ENCODE data around the gene NUCB1. TPM values are rescaled to one million over a fixed set of nuclear protein-coding genes. Genes with fewer than 3 reads are reported as not detected.
A peak's percentile ranks its signal among the peaks of the same experiment; 100 is the strongest.

NUCB1 gene
- total RNA-seq, 1 experiment from 2014 or later, result 153 TPM

DNA sequence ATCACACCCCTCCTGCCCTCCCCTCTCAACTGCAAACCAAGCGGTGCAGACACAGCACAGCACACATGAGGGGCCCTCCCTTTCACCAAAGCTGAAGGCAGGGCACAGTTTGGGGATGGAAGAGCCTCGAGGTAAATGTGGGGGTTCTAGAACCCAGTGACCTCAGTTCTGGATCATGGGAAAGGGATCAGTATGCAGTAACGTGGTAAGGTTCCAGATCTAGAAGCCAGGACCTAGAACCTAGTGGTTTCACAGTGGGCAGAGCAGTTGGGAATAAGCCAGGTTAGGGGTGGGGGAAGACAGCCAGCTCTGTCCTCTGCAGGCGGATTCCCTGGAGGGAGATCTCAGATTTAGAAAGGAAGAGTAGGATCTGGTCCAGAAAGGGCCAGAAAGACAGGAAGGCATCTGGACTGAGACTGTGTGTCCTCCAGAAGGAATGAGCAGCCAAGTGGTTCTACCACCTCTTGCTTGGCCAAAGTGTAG, 68.1 kb downstream of the NUCB1 start:
- TF ChIP-seq ELF4 (CRISPR knock-in tag; IDR thresholded peaks at IDR 0.05; ENCODE audit: low read depth) (no peak), NR1H2 (CRISPR knock-in tag; IDR thresholded peaks at IDR 0.05) (no peak), ZNF396 (CRISPR knock-in tag; IDR thresholded peaks at IDR 0.05; ENCODE audit: borderline replicate concordance) (no peak), FOXK1 (CRISPR knock-in tag; IDR thresholded peaks at IDR 0.05) (no peak), TEAD1 (CRISPR knock-in tag; IDR thresholded peaks at IDR 0.05) (no peak), JAZF1 (CRISPR knock-in tag; IDR thresholded peaks at IDR 0.05) (no peak), JUN (CRISPR knock-in tag; IDR thresholded peaks at IDR 0.05) (no peak), TCF7 (CRISPR knock-in tag; IDR thresholded peaks at IDR 0.05; ENCODE audit: low read depth) (no peak), NFE2L1 (CRISPR knock-in tag; IDR thresholded peaks at IDR 0.05) (no peak), RORB (CRISPR knock-in tag; IDR thresholded peaks at IDR 0.05) (0 out of 2 replicates have a peak, but pooled peaks have one; percentile 76), ATF1 (CRISPR knock-in tag; IDR thresholded peaks at IDR 0.05) (no peak), EMX1 (CRISPR knock-in tag; IDR thresholded peaks at IDR 0.05) (0 out of 2 replicates have a peak, but pooled peaks have one; percentile 3), ZNF121 (CRISPR knock-in tag; IDR thresholded peaks at IDR 0.05) (no peak), MYBL2 (CRISPR knock-in tag; IDR thresholded peaks at IDR 0.05) (no peak)
- TF ChIP-seq, protein P1, sequence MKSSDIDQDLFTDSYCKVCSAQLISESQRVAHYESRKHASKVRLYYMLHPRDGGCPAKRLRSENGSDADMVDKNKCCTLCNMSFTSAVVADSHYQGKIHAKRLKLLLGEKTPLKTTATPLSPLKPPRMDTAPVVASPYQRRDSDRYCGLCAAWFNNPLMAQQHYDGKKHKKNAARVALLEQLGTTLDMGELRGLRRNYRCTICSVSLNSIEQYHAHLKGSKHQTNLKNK (CRISPR knock-in tag; IDR thresholded peaks at IDR 0.05), result peak; percentile 2; the same call in 1 of the 2 replicates
- TF ChIP-seq, protein P2, sequence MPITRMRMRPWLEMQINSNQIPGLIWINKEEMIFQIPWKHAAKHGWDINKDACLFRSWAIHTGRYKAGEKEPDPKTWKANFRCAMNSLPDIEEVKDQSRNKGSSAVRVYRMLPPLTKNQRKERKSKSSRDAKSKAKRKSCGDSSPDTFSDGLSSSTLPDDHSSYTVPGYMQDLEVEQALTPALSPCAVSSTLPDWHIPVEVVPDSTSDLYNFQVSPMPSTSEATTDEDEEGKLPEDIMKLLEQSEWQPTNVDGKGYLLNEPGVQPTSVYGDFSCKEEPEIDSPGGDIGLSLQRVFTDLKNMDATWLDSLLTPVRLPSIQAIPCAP (CRISPR knock-in tag; IDR thresholded peaks at IDR 0.05), result no peak
- peaks cover 49% of the 10 kb centered on the region for H3K36me3 Mint-ChIP-seq
- H3K4me3 Mint-ChIP-seq, result no peak overlapping the region
- peaks cover 4% of the 10 kb centered on the region for H3K9me3 Mint-ChIP-seq
- ChIA-PET POLR2A (interaction anchor here (1.3 kb wide), 1 partner anchor 25 kb away, joined by 3 read pairs; the partner anchor contains the start of gene RUVBL2), CTCF (interaction anchor here (1.4 to 2.6 kb wide), 3 partner anchors 8 to 33 kb away, joined by 3 to 13 read pairs (median 8); partner anchors contain the start of genes GYS1 and RUVBL2)
- no peak for DNase-seq (ENCODE audit: low spot score)
- H3K27ac Mint-ChIP-seq, result no peak overlapping the region
- H3K4me1 Mint-ChIP-seq, result peaks cover 31% of the 10 kb centered on the region
- ATAC-seq, result no peak
- no peaks in the 10 kb centered on the region for H3K27me3 Mint-ChIP-seq (ENCODE audit: low read depth)

DNA sequence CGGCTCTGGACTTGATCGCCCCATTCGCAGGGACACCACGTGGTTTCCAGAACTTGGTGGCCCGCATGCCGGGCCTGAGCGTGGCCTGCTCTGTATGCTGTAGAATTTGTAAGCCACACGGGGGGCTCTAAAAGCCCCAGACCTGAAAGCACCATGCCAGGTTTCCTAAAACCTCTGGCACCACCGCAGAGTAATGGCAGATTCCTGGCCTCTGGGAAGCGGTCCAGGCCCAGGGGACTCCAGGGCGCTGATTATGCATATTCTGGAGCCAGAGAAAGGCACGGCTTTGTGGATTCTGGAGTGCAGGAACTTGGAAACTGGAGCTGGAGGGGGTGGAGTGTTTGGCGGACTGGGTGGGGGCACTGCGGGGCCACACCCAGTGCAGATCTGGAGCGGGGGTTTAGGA, 68.7 kb downstream of the NUCB1 start:
- TF ChIP-seq RORB (CRISPR knock-in tag; IDR thresholded peaks at IDR 0.05) (no peak), RELA (CRISPR knock-in tag; IDR thresholded peaks at IDR 0.05; ENCODE audit: borderline replicate concordance) (no peak), ZNF232 (CRISPR knock-in tag; IDR thresholded peaks at IDR 0.05) (no peak), GTF2I (CRISPR knock-in tag; conservative IDR thresholded peaks at IDR 0.05) (no peak), NR2C2 (CRISPR knock-in tag; IDR thresholded peaks at IDR 0.05) (no peak), ETV6 (CRISPR knock-in tag; IDR thresholded peaks at IDR 0.05) (no peak), CBFB (CRISPR knock-in tag; IDR thresholded peaks at IDR 0.05; ENCODE audit: low read depth) (no peak), NFATC4 (CRISPR knock-in tag; IDR thresholded peaks at IDR 0.05) (no peak), ZNF121 (CRISPR knock-in tag; IDR thresholded peaks at IDR 0.05) (no peak), PRRX2 (CRISPR knock-in tag; IDR thresholded peaks at IDR 0.05) (no peak), ZNF671 (CRISPR knock-in tag; IDR thresholded peaks at IDR 0.05) (no peak)
- TF ChIP-seq, protein P3, sequence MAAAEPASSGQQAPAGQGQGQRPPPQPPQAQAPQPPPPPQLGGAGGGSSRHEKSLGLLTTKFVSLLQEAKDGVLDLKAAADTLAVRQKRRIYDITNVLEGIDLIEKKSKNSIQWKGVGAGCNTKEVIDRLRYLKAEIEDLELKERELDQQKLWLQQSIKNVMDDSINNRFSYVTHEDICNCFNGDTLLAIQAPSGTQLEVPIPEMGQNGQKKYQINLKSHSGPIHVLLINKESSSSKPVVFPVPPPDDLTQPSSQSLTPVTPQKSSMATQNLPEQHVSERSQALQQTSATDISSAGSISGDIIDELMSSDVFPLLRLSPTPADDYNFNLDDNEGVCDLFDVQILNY (CRISPR knock-in tag; IDR thresholded peaks at IDR 0.05), result no peak
- TF ChIP-seq, protein P4, sequence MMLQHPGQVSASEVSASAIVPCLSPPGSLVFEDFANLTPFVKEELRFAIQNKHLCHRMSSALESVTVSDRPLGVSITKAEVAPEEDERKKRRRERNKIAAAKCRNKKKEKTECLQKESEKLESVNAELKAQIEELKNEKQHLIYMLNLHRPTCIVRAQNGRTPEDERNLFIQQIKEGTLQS (CRISPR knock-in tag; conservative IDR thresholded peaks at IDR 0.05), result no peak
- TF ChIP-seq, protein P5, sequence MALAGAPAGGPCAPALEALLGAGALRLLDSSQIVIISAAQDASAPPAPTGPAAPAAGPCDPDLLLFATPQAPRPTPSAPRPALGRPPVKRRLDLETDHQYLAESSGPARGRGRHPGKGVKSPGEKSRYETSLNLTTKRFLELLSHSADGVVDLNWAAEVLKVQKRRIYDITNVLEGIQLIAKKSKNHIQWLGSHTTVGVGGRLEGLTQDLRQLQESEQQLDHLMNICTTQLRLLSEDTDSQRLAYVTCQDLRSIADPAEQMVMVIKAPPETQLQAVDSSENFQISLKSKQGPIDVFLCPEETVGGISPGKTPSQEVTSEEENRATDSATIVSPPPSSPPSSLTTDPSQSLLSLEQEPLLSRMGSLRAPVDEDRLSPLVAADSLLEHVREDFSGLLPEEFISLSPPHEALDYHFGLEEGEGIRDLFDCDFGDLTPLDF (CRISPR knock-in tag; IDR thresholded peaks at IDR 0.05), result no peak
- TF ChIP-seq, protein P6, sequence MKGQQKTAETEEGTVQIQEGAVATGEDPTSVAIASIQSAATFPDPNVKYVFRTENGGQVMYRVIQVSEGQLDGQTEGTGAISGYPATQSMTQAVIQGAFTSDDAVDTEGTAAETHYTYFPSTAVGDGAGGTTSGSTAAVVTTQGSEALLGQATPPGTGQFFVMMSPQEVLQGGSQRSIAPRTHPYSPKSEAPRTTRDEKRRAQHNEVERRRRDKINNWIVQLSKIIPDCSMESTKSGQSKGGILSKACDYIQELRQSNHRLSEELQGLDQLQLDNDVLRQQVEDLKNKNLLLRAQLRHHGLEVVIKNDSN (CRISPR knock-in tag; IDR thresholded peaks at IDR 0.05), result no peak
- TF ChIP-seq, protein P7, sequence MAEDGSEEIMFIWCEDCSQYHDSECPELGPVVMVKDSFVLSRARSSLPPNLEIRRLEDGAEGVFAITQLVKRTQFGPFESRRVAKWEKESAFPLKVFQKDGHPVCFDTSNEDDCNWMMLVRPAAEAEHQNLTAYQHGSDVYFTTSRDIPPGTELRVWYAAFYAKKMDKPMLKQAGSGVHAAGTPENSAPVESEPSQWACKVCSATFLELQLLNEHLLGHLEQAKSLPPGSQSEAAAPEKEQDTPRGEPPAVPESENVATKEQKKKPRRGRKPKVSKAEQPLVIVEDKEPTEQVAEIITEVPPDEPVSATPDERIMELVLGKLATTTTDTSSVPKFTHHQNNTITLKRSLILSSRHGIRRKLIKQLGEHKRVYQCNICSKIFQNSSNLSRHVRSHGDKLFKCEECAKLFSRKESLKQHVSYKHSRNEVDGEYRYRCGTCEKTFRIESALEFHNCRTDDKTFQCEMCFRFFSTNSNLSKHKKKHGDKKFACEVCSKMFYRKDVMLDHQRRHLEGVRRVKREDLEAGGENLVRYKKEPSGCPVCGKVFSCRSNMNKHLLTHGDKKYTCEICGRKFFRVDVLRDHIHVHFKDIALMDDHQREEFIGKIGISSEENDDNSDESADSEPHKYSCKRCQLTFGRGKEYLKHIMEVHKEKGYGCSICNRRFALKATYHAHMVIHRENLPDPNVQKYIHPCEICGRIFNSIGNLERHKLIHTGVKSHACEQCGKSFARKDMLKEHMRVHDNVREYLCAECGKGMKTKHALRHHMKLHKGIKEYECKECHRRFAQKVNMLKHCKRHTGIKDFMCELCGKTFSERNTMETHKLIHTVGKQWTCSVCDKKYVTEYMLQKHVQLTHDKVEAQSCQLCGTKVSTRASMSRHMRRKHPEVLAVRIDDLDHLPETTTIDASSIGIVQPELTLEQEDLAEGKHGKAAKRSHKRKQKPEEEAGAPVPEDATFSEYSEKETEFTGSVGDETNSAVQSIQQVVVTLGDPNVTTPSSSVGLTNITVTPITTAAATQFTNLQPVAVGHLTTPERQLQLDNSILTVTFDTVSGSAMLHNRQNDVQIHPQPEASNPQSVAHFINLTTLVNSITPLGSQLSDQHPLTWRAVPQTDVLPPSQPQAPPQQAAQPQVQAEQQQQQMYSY (CRISPR knock-in tag; IDR thresholded peaks at IDR 0.05), result no peak
- POLR2A ChIA-PET, result no interaction called here
- Mint-ChIP-seq H3K4me3 (no peak overlapping the region), H3K27me3 (ENCODE audit: low read depth) (no peaks in the 10 kb centered on the region), H3K36me3 (peaks cover 52% of the 10 kb centered on the region), H3K4me1 (peaks cover 26% of the 10 kb centered on the region), H3K27ac (no peak overlapping the region), H3K9me3 (peaks cover 4% of the 10 kb centered on the region)
- CTCF ChIA-PET, result interaction anchor here (2.3 kb wide), 1 partner anchor 33 kb away, joined by 29 read pairs; no protein-coding TSS in a partner anchor
- ATAC-seq, result no peak
- DNase-seq (ENCODE audit: low spot score), result no peak

Measured in WTC11 (cell line).